ENCODE measurements around the gene FLNB. TPM values are rescaled to one million over a fixed set of nuclear protein-coding genes. Genes with fewer than 3 reads are reported as not detected.

The FLNB gene
- total and polyA plus RNA-seq, 9 of the 15 experiments (the other 6 are each of a cell fraction or from before 2014, with no cell fraction given) = 9.4 to 48.1 (median 25.6) TPM

DNA sequence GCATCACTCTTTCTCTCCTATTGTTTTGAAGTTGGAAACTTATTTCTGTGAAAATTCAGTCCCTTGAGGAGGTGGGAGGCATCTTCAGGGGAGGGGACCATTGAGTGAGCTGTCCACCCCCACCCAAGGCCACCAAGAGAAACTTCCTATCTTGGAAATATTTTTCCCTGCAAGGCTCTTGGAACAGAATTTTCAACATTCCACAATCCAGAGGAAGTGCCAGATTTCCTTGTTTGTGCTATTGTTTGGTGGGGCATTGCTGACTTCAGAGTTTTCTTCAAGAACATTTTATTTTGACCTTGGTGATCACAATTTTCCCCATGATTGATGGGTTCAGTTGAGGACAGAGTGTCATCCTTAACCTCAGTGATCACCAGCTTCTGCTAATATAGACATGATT, 190.6 kb downstream of the FLNB start:
- ATAC-seq (no peak), FAIRE-seq (no peak), DNase-seq (ENCODE audit: extremely low read depth in 1 of 4, low spot score in 3 of 4) (no peak)
- Histone ChIP-seq H2AFZ (ENCODE audit: low read depth, low read length) (no peak overlapping the region), H3K9me3 (replicated peaks; ENCODE audit: control insufficient read depth, insufficient read depth, low read depth, low read length) (no peaks in the 10 kb centered on the region), H3K4me2 (ENCODE audit: insufficient read depth, low read length) (no peak overlapping the region), H3K9me1 (ENCODE audit: control insufficient read depth, insufficient read depth, low read length) (no peaks in the 10 kb centered on the region), H3K36me3 (ENCODE audit: control insufficient read depth, insufficient read depth, low read length) (no peaks in the 10 kb centered on the region), H4K20me1 (replicated peaks; ENCODE audit: control insufficient read depth, insufficient read depth, low read length) (no peaks in the 10 kb centered on the region), H3K4me3 (no peak overlapping the region), H3K27ac (ENCODE audit: extremely low read depth, low read depth, low read length) (no peak overlapping the region), H3K4me1 (replicated peaks in 1 of 2; ENCODE audit: control insufficient read depth in 2 of 2, insufficient read depth in 2 of 2, low read length in 2 of 2) (no peaks in the 10 kb centered on the region; a peak in 1 of 5 replicates), H3K27me3 (ENCODE audit: control insufficient read depth in 2 of 2, insufficient read depth in 2 of 2, low read length in 2 of 2) (peaks cover 0 to 18% of the 10 kb centered on the region in 2 experiments; a peak in 4 of 5 replicates), H3K9ac (ENCODE audit: insufficient read depth in 1 of 2, low read depth in 2 of 2, low read length in 2 of 2) (no peak overlapping the region), H3K79me2 (ENCODE audit: control insufficient read depth, insufficient read depth, low read length) (no peaks in the 10 kb centered on the region)
- intact Hi-C loops (cut with micrococcal nuclease) (no loop called here), in situ Hi-C loops (cut with MboI) (no loop called here)
- ChIA-PET CTCF (ENCODE audit: low intra/inter-chr PET ratio) (no interaction called here), POLR2A (no interaction called here)
- TF ChIP-seq NKRF (IDR thresholded peaks at IDR 0.05; ENCODE audit: borderline replicate concordance) (no peak), RBM25 (IDR thresholded peaks at IDR 0.05; ENCODE audit: low read depth, low read length, severe bottlenecking) (no peak), USF2 (CRISPR knock-in tag; IDR thresholded peaks at IDR 0.05) (no peak), ZNF609 (CRISPR knock-in tag; IDR thresholded peaks at IDR 0.05; ENCODE audit: borderline replicate concordance) (no peak), KLF16 (IDR thresholded peaks at IDR 0.05) (no peak), NFRKB (IDR thresholded peaks at IDR 0.05; ENCODE audit: low read depth) (no peak), SREBF1 (IDR thresholded peaks at IDR 0.05; ENCODE audit: borderline replicate concordance, low read depth, low read length) (no peak), OTX1 (CRISPR knock-in tag; IDR thresholded peaks at IDR 0.05) (no peak), NR1H2 (CRISPR knock-in tag; IDR thresholded peaks at IDR 0.05) (no peak), MYBL2 (IDR thresholded peaks at IDR 0.05; ENCODE audit: low read depth) (no peak), MYBL2 (CRISPR knock-in tag; IDR thresholded peaks at IDR 0.05; ENCODE audit: borderline replicate concordance) (no peak)
- TF ChIP-seq, protein P1, sequence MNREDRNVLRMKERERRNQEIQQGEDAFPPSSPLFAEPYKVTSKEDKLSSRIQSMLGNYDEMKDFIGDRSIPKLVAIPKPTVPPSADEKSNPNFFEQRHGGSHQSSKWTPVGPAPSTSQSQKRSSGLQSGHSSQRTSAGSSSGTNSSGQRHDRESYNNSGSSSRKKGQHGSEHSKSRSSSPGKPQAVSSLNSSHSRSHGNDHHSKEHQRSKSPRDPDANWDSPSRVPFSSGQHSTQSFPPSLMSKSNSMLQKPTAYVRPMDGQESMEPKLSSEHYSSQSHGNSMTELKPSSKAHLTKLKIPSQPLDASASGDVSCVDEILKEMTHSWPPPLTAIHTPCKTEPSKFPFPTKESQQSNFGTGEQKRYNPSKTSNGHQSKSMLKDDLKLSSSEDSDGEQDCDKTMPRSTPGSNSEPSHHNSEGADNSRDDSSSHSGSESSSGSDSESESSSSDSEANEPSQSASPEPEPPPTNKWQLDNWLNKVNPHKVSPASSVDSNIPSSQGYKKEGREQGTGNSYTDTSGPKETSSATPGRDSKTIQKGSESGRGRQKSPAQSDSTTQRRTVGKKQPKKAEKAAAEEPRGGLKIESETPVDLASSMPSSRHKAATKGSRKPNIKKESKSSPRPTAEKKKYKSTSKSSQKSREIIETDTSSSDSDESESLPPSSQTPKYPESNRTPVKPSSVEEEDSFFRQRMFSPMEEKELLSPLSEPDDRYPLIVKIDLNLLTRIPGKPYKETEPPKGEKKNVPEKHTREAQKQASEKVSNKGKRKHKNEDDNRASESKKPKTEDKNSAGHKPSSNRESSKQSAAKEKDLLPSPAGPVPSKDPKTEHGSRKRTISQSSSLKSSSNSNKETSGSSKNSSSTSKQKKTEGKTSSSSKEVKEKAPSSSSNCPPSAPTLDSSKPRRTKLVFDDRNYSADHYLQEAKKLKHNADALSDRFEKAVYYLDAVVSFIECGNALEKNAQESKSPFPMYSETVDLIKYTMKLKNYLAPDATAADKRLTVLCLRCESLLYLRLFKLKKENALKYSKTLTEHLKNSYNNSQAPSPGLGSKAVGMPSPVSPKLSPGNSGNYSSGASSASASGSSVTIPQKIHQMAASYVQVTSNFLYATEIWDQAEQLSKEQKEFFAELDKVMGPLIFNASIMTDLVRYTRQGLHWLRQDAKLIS (CRISPR knock-in tag; IDR thresholded peaks at IDR 0.05) = no peak
- no TSS peak for BruUV-seq (replicated peaks)

All from K562 (cell line).